Glutamatergic neuron (in vitro differentiated cells): Measurements from ENCODE around the gene HBQ1. TPM values are rescaled to one million over a fixed set of nuclear protein-coding genes. Genes with fewer than 3 reads are reported as not detected.

Source experiments
- DNase-seq: peaks from one replicate; pipeline ENCODE4 v3.0.0; 2022
- H3K27ac Mint-ChIP-seq: one replicate; pipeline ENCODE4 v1.8.0; 2020; ENCODE audit warnings: mild to moderate bottlenecking, mixed read lengths, inconsistent platforms; ENCODE audit not compliant: unreplicated experiment
- H3K27me3 Mint-ChIP-seq: one replicate; pipeline ENCODE4 v1.8.0; 2020; ENCODE audit warnings: mild to moderate bottlenecking, moderate library complexity, mixed read lengths, inconsistent platforms; ENCODE audit not compliant: unreplicated experiment
- H3K36me3 Mint-ChIP-seq: one replicate; pipeline ENCODE4 v1.8.0; 2020; ENCODE audit warnings: mild to moderate bottlenecking, mixed read lengths, inconsistent platforms; ENCODE audit not compliant: unreplicated experiment
- H3K4me1 Mint-ChIP-seq: one replicate; pipeline ENCODE4 v1.8.0; 2020; ENCODE audit warnings: mild to moderate bottlenecking, low read depth, mixed read lengths, inconsistent platforms; ENCODE audit not compliant: unreplicated experiment
- H3K4me3 Mint-ChIP-seq: one replicate; pipeline ENCODE4 v1.8.0; 2020; ENCODE audit warnings: mild to moderate bottlenecking, mixed read lengths, inconsistent platforms; ENCODE audit not compliant: unreplicated experiment
- H3K9me3 Mint-ChIP-seq: one replicate; pipeline ENCODE4 v1.8.0; 2020; ENCODE audit warnings: mild to moderate bottlenecking, moderate library complexity, mixed read lengths, inconsistent platforms; ENCODE audit not compliant: unreplicated experiment
- total RNA-seq: library from RNA; stranded (reverse); fragmentation: NEBNext Ultra II Directional; extraction: Animal tissue kit (Norgen Biotek cat#: 25700); gene quantifications from one replicate; pipeline ENCODE4 v1.2.1, GENCODE V29; 2021; ENCODE audit not compliant: unreplicated experiment
- TF ChIP-seq, protein P1 (sequence below): fragments of 200-600 bp; sonication (generic); IDR thresholded peaks from one replicate; pipeline ENCODE4 v1.5.0; 2021; ENCODE audit not compliant: partially characterized antibody, unreplicated experiment

The HBQ1 gene
- total RNA-seq, 1 donor from 2014 or later = 1.5 TPM

DNA sequence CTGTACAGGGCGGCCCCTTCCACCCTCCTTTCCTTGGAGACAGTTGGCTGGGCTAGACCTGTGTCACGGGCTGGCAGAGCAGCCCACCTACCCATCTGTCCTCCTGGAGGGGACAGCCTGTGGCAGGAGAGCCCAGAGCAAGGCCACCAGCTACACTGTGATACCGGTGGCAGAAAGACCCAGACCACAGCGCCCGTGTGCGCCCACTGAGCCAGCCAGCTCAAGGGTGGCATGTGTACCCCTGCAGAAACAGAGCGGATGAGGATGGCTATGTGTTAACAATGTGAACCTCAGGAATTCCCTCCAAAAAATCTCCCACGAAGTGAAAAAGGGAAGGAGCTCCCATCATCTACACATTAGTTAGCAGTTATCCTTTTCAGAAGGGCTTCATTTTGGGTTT lies 7.1 kb downstream of the HBQ1 start:
- peaks cover 4% of the 10 kb centered on the region for H3K9me3 Mint-ChIP-seq
- no peak overlapping the region for H3K27ac Mint-ChIP-seq
- peaks cover 7% of the 10 kb centered on the region for H3K27me3 Mint-ChIP-seq
- no peaks in the 10 kb centered on the region for H3K36me3 Mint-ChIP-seq
- no peaks in the 10 kb centered on the region for H3K4me1 Mint-ChIP-seq
- DNase-seq = no peak
- TF ChIP-seq, protein P1, sequence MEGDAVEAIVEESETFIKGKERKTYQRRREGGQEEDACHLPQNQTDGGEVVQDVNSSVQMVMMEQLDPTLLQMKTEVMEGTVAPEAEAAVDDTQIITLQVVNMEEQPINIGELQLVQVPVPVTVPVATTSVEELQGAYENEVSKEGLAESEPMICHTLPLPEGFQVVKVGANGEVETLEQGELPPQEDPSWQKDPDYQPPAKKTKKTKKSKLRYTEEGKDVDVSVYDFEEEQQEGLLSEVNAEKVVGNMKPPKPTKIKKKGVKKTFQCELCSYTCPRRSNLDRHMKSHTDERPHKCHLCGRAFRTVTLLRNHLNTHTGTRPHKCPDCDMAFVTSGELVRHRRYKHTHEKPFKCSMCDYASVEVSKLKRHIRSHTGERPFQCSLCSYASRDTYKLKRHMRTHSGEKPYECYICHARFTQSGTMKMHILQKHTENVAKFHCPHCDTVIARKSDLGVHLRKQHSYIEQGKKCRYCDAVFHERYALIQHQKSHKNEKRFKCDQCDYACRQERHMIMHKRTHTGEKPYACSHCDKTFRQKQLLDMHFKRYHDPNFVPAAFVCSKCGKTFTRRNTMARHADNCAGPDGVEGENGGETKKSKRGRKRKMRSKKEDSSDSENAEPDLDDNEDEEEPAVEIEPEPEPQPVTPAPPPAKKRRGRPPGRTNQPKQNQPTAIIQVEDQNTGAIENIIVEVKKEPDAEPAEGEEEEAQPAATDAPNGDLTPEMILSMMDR = no peak
- H3K4me3 Mint-ChIP-seq = no peak overlapping the region

GRCh38 chr16:188674-189073 lies 8.4 kb downstream of the HBQ1 start:
- peaks cover 9% of the 10 kb centered on the region for H3K27me3 Mint-ChIP-seq
- H3K4me1 Mint-ChIP-seq = no peaks in the 10 kb centered on the region
- H3K36me3 Mint-ChIP-seq = no peaks in the 10 kb centered on the region
- DNase-seq = no peak
- no peak overlapping the region for H3K27ac Mint-ChIP-seq
- TF ChIP-seq, protein P1 = no peak
- no peak overlapping the region for H3K4me3 Mint-ChIP-seq
- H3K9me3 Mint-ChIP-seq = peaks cover 6% of the 10 kb centered on the region

GRCh38 chr16:189604-190186 lies 9.4 kb downstream of the HBQ1 start:
- Mint-ChIP-seq H3K36me3 (no peaks in the 10 kb centered on the region), H3K9me3 (peaks cover 6% of the 10 kb centered on the region), H3K4me3 (no peak overlapping the region), H3K27me3 (peaks cover 9% of the 10 kb centered on the region), H3K4me1 (no peaks in the 10 kb centered on the region), H3K27ac (no peak overlapping the region)
- TF ChIP-seq, protein P1 = no peak
- no peak for DNase-seq

DNA sequence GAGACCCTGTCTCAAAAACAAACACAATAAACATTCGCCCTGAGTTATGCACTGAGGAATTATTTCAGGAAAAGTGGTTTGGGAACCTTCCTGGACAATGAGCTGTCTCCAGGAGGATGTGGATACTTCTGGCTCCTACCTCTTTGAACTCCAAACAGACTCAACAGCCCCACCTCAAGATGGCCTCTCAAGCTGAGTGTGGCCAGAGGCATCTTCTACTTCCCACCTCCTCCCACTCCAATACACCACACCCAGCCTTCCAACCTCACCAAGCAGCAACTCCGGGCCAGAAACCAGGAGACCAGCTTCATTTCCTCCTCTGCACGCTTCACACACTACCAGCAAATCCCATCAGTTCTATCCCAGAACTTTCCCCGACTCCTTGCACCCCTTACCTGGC lies 11.6 kb downstream of the HBQ1 start:
- TF ChIP-seq, protein P1 = no peak
- H3K27ac Mint-ChIP-seq = peak overlapping the region; percentile 55
- no peaks in the 10 kb centered on the region for H3K36me3 Mint-ChIP-seq
- H3K9me3 Mint-ChIP-seq = peaks cover 4% of the 10 kb centered on the region
- no peaks in the 10 kb centered on the region for H3K4me1 Mint-ChIP-seq
- DNase-seq = no peak
- no peak overlapping the region for H3K4me3 Mint-ChIP-seq
- H3K27me3 Mint-ChIP-seq = peaks cover 9% of the 10 kb centered on the region

- Mint-ChIP-seq H3K27me3 (peaks cover 10% of the 10 kb centered on the region), H3K36me3 (no peaks in the 10 kb centered on the region), H3K9me3 (peaks cover 4% of the 10 kb centered on the region), H3K4me1 (no peaks in the 10 kb centered on the region), H3K27ac (peak overlapping the region; percentile 41), H3K4me3 (no peak overlapping the region)
- TF ChIP-seq, protein P1 = no peak
- no peak for DNase-seq
These were observed 12.4 kb downstream of the HBQ1 start for GRCh38 chr16:192686-193085.
